HepG2 (cell line): Measurements from ENCODE around the gene MRFAP1. TPM values are rescaled to one million over a fixed set of nuclear protein-coding genes. Genes with fewer than 3 reads are reported as not detected.

Experiments used
- ATAC-seq: fragments of 200-7000 bp; cut with Tn5 transposase; 3 replicates; pipeline ENCODE4 v1.9.1; 2020; ENCODE audit warnings: mild to moderate bottlenecking, moderate library complexity
- BruUV-seq: library from RNA; stranded (reverse); fragments of 400-500 nt; replicated peaks from 2 replicates; lab custom pipeline; 2021; lab: Mats Ljungman, UMichigan
- CTCF ChIA-PET: fragments of 300-600 bp; formaldehyde crosslinking; extraction: SDS; loops from one replicate; lab custom pipeline; 2021; ENCODE audit warnings: low total read pairs, inconsistent platforms, low intra/inter-chr PET ratio; lab: Yijun Ruan, JAX
- POLR2A ChIA-PET: fragments of 350-600 bp; sonication (Branson Sonifier 250); formaldehyde crosslinking; loops from one replicate; lab custom pipeline; 2020; ENCODE audit warnings: antibody characterized with exemption, inconsistent platforms; lab: Yijun Ruan, JAX
- DNase-seq: peaks from one replicate; pipeline ENCODE4 v3.0.0-alpha.2; 2015; ENCODE audit warnings: low spot score
- FAIRE-seq: peaks from 3 replicates; lab custom pipeline; 2011; peaks lifted over from hg19 to GRCh38; lab: Jason Lieb, UNC
- H2AFZ ChIP-seq: one replicate; pipeline ENCODE4 v1.6.1; 2011; ENCODE audit warnings: low read length, inconsistent platforms
- H3K27ac ChIP-seq: fragments of 300-600 bp; 3 replicates; pipeline ENCODE4 v1.8.0; 2011; ENCODE audit warnings: mixed run types, mild to moderate bottlenecking, mixed read lengths, low read length, inconsistent platforms; ENCODE audit not compliant: insufficient read depth; ENCODE audit errors: extremely low read length
- H3K27me3 ChIP-seq, 2 experiments: fragments of 200-600 bp in 1 of 2; 2 replicates in 1 of 2; 3 replicates in 1 of 2; pipeline versions ENCODE4 v1.6.0 to v1.8.0; 2011; ENCODE audit warnings: low read length in 2 of 2, mild to moderate bottlenecking in 2 of 2, moderate library complexity in 2 of 2, inconsistent platforms in 1 of 2; ENCODE audit not compliant: insufficient read depth in 2 of 2, control insufficient read depth in 1 of 2
- H3K36me3 ChIP-seq, 2 experiments: fragments of 200-600 bp in 1 of 2; replicated peaks in 1 of 2; 2 replicates in 1 of 2; 3 replicates in 1 of 2; pipeline versions ENCODE4 v1.5.1 to v1.8.0; 2011; ENCODE audit warnings: low read length in 2 of 2, inconsistent platforms in 1 of 2; ENCODE audit not compliant: insufficient read depth in 2 of 2, control insufficient read depth in 1 of 2
- H3K4me1 ChIP-seq: 2 replicates; pipeline ENCODE4 v1.5.1; 2012; ENCODE audit warnings: low read length, inconsistent platforms; ENCODE audit not compliant: insufficient read depth
- H3K4me2 ChIP-seq: 2 replicates; pipeline ENCODE4 v1.6.0; 2011; ENCODE audit warnings: low read depth, low read length, inconsistent platforms
- H3K4me3 ChIP-seq, 3 experiments: fragments of 200-600 bp in 1 of 3; sonication (generic), shearing (Covaris generic) in 1 of 3; replicated peaks in 1 of 3; 2 replicates each; pipeline ENCODE4 v1.5.1; 2011 to 2016; ENCODE audit warnings: low read length in 3 of 3, inconsistent platforms in 2 of 3, low read depth in 2 of 3, mild to moderate bottlenecking in 2 of 3, control low read depth in 1 of 3, mixed read lengths in 1 of 3; ENCODE audit not compliant: insufficient read depth in 1 of 3
- H3K79me2 ChIP-seq: one replicate; pipeline ENCODE4 v1.6.1; 2011; ENCODE audit warnings: low read length, inconsistent platforms; ENCODE audit not compliant: insufficient read depth
- H3K9ac ChIP-seq: 2 replicates; pipeline ENCODE4 v1.6.0; 2011; ENCODE audit warnings: mild to moderate bottlenecking, low read depth, low read length, inconsistent platforms; ENCODE audit not compliant: insufficient read depth
- H3K9me3 ChIP-seq: 2 replicates; pipeline ENCODE4 v1.5.1; 2012; ENCODE audit warnings: mild to moderate bottlenecking, low read length
- H4K20me1 ChIP-seq: 2 replicates; pipeline ENCODE4 v1.6.0; 2011; ENCODE audit warnings: inconsistent platforms, mild to moderate bottlenecking, low read length, moderate library complexity; ENCODE audit not compliant: insufficient read depth
- E2F2 ChIP-seq: sonication (generic); formaldehyde crosslinking; IDR thresholded peaks from 2 replicates; pipeline ENCODE4 v1.4.0; 2020; ENCODE audit warnings: missing genetic modification reagents, borderline replicate concordance
- EEA1 ChIP-seq: sonication (generic); formaldehyde crosslinking; IDR thresholded peaks from 2 replicates; pipeline ENCODE4 v1.5.1; 2020; ENCODE audit warnings: mild to moderate bottlenecking, missing genetic modification reagents, borderline replicate concordance
- HMGXB3 ChIP-seq: sonication (generic); formaldehyde crosslinking; IDR thresholded peaks from 2 replicates; pipeline ENCODE4 v1.4.0; 2020; ENCODE audit warnings: missing genetic modification reagents, borderline replicate concordance
- NONO ChIP-seq, 2 experiments: fragments of 450-650 bp in 1 of 2; sonication (generic) in 1 of 2; formaldehyde crosslinking in 1 of 2; IDR thresholded peaks in 1 of 2; conservative IDR thresholded peaks in 1 of 2; 2 replicates each; pipeline versions ENCODE4 v1.6.1 to v1.8.0; 2017 to 2022; ENCODE audit warnings: mild to moderate bottlenecking in 1 of 2, missing genetic modification reagents in 1 of 2, moderate library complexity in 1 of 2
- RFXANK ChIP-seq: IDR thresholded peaks from 2 replicates; pipeline ENCODE4 v1.6.1; 2016
- RFXAP ChIP-seq: sonication (generic); formaldehyde crosslinking; IDR thresholded peaks from 2 replicates; pipeline ENCODE4 v1.4.0; 2020; ENCODE audit warnings: missing genetic modification reagents, borderline replicate concordance
- SIN3A ChIP-seq: IDR thresholded peaks from 2 replicates; pipeline ENCODE4 v1.6.1; 2011; ENCODE audit warnings: low read depth, mild to moderate bottlenecking, control low read depth, low read length, borderline replicate concordance
- ZNF10 ChIP-seq: sonication (generic); formaldehyde crosslinking; IDR thresholded peaks from 2 replicates; pipeline ENCODE4 v1.4.0; 2020; ENCODE audit warnings: mild to moderate bottlenecking, low read depth, missing genetic modification reagents, borderline replicate concordance
- ZNF207 ChIP-seq: fragments of 450-650 bp; IDR thresholded peaks from 2 replicates; pipeline ENCODE4 v1.6.1; 2016; ENCODE audit warnings: antibody characterized with exemption, borderline replicate concordance
- ZNF557 ChIP-seq: sonication (generic); formaldehyde crosslinking; IDR thresholded peaks from 2 replicates; pipeline ENCODE4 v1.4.0; 2020; ENCODE audit warnings: missing genetic modification reagents
- ZNF776 ChIP-seq: sonication (generic); formaldehyde crosslinking; IDR thresholded peaks from 2 replicates; pipeline ENCODE4 v1.4.0; 2020; ENCODE audit warnings: mild to moderate bottlenecking, missing genetic modification reagents
- ZSCAN31 ChIP-seq: sonication (generic); formaldehyde crosslinking; IDR thresholded peaks from 2 replicates; pipeline ENCODE4 v1.5.0; 2020; ENCODE audit warnings: low read depth, mild to moderate bottlenecking, missing genetic modification reagents
- WGBS: methylation state at CpG from one replicate; pipeline ENCODE4 v1.1.6; 2017; ENCODE audit warnings: low lambda C conversion rate; 5-methylcytosine and 5-hydroxymethylcytosine counted together
- in situ Hi-C: cut with HindIII; loops from 2 replicates; pipeline ENCODE4 v1.10.0; 2017; ENCODE audit warnings: low pct_unique_long_range_greater_than_20kb; ENCODE audit not compliant: extremely low pct_ligation_motif_present
- intact Hi-C: fragments of 100-400 bp; cut with micrococcal nuclease; formaldehyde crosslinking; loops from one replicate; pipeline ENCODE4 v1.10.0; 2022; ENCODE audit not compliant: unreplicated experiment
- polyA plus RNA-seq, 8 experiments: library from polyadenylated mRNA; depleted of rRNA in 3 of 8; stranded (reverse) in 7 of 8; unstranded in 1 of 8; fragments of >200 nt; fragmentation: Illumina TruSeq in 4 of 8; extraction: Trizol in 4 of 8; gene quantifications; 2 replicates each; pipeline versions ENCODE4 v1.2.1 to v1.2.3, GENCODE V29; 2011 to 2016; ENCODE audit warnings: low read depth in 4 of 8, missing spikeins in 1 of 8, mixed read lengths in 1 of 8; ENCODE audit not compliant: insufficient read depth in 1 of 8
- total RNA-seq, 5 experiments: library from RNA; depleted of rRNA; stranded (reverse); fragments of >200 nt; fragmentation: Illumina TruSeq; extraction: Trizol; gene quantifications; 2 replicates each; pipeline ENCODE4 v1.2.3, GENCODE V29; 2016; ENCODE audit warnings: low read depth in 1 of 5

The MRFAP1 gene
- total and polyA plus RNA-seq, 2 of the 13 experiments (the other 11 are each of a cell fraction or from before 2014, with no cell fraction given), result 112 to 158 TPM

- ChIA-PET POLR2A (interaction anchor here (0.6 to 1.8 kb wide), 3 partner anchors 11 to 895 kb away, joined by 3 to 7 read pairs (median 3); a partner anchor contains a TSS), CTCF (no interaction called here)
- FAIRE-seq (no peak), DNase-seq (no peak), ATAC-seq (no peak)
- no peaks in the 10 kb centered on the region; a peak in 1 of 5 replicates for H3K27me3 ChIP-seq
- peaks cover 33% of the 10 kb centered on the region for H3K79me2 ChIP-seq
- H4K20me1 ChIP-seq, result peaks cover 13% of the 10 kb centered on the region
- no peaks in the 10 kb centered on the region for H3K9me3 ChIP-seq
- H3K4me2 ChIP-seq, result no peak overlapping the region
- H3K4me3 ChIP-seq, result no peak overlapping the region
- intact Hi-C loops (loop anchor here (5.0 kb wide), 1 partner anchor 42 kb away; no protein-coding TSS in a partner anchor), in situ Hi-C loops (no loop called here)
- peaks cover 36% of the 10 kb centered on the region for H3K4me1 ChIP-seq
- TF ChIP-seq ZNF776 (no peak), NONO (IDR thresholded peaks at IDR 0.05) (no peak), NONO (CRISPR knock-in tag; conservative IDR thresholded peaks at IDR 0.05) (no peak), ZNF557 (CRISPR knock-in tag) (no peak), RFXAP (CRISPR knock-in tag) (no peak), ZNF10 (CRISPR knock-in tag) (no peak), RFXANK (CRISPR knock-in tag) (no peak), ZNF207 (no peak), EEA1 (CRISPR knock-in tag) (no peak), E2F2 (no peak), ZSCAN31 (no peak), HMGXB3 (no peak), SIN3A (no peak)
- WGBS, result 67% methylated on average over 5 of the region's 5 CpGs
- no TSS peak for BruUV-seq
- no peak overlapping the region for H3K9ac ChIP-seq
- no peak overlapping the region for H3K27ac ChIP-seq
- H2AFZ ChIP-seq, result no peak overlapping the region
- H3K36me3 ChIP-seq, result peaks cover 0 to 17% of the 10 kb centered on the region in 2 experiments; a peak in 2 of 5 replicates
These were observed 4.5 kb downstream of the MRFAP1 start for GRCh38 chr4:6644792-6645530.
